ENCODE data around the gene RNF152. TPM values are rescaled to one million over a fixed set of nuclear protein-coding genes. Genes with fewer than 3 reads are reported as not detected.

Gene RNF152
- total RNA-seq, 2 donors from 2014 or later = 29.8 to 50.1 TPM

DNA sequence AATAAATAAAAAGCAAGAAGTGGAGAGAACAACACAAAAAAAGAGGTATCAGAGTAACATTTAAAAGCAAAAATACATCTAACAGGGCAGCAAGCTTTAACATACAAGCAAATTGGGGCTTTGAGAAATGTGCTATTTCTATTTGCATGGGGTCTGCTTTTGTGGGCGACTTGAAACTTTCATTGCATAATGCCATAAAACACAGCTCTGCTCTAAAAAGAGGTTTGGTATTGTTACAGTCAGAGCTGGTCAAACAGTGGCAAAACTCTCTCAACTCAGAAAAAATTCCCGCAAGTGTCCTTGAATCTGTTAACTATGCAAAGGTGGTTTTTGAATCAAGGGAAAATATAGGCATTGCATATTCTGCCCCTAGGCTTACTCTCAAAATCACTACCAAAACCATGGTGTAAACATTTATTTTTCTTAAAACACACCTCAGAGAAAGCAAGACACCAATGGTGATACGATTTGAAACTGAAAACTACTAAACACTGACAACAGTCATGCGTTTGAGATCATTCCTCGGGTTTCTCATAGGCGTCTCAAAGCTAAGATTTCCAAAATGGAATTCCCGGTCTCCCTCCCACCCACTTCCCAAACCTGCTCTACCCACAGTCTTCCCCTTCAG lies 45.5 kb downstream of the RNF152 start:
- DNase-seq = no peak
- intact Hi-C loops (cut with DNase I) = no loop called here
- Histone ChIP-seq H3K4me3 (no peak overlapping the region), H3K27me3 (no peaks in the 10 kb centered on the region), H3K9ac (ENCODE audit: low read depth in 2 of 2, low read length in 2 of 2) (no peak overlapping the region), H3K4me1 (no peaks in the 10 kb centered on the region), H3K9me3 (no peaks in the 10 kb centered on the region), H3K27ac (no peak overlapping the region), H3K36me3 (no peaks in the 10 kb centered on the region)
- TF ChIP-seq, protein P1, sequence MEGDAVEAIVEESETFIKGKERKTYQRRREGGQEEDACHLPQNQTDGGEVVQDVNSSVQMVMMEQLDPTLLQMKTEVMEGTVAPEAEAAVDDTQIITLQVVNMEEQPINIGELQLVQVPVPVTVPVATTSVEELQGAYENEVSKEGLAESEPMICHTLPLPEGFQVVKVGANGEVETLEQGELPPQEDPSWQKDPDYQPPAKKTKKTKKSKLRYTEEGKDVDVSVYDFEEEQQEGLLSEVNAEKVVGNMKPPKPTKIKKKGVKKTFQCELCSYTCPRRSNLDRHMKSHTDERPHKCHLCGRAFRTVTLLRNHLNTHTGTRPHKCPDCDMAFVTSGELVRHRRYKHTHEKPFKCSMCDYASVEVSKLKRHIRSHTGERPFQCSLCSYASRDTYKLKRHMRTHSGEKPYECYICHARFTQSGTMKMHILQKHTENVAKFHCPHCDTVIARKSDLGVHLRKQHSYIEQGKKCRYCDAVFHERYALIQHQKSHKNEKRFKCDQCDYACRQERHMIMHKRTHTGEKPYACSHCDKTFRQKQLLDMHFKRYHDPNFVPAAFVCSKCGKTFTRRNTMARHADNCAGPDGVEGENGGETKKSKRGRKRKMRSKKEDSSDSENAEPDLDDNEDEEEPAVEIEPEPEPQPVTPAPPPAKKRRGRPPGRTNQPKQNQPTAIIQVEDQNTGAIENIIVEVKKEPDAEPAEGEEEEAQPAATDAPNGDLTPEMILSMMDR (IDR thresholded peaks at IDR 0.05) = no peak

DNA sequence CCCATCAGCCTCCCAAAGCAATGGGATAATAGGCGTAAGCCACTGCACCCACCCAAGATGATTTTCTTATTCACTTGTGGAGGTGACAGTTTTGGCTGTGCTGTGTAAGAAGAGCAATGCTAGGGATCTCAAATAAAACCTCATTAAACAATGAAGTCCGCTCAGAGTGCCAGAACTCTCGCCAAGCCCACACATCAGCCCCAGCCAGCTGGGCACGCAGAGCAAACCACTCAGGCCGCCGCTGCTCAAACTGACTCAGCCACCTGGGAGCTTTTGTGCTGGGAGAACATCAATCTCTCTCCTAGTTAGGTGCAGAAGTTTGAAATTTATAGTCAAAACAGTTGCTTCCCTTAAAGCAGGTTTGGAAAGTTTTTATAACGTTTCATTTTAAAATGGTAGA lies 47.6 kb downstream of the RNF152 start:
- H3K36me3 ChIP-seq = no peaks in the 10 kb centered on the region
- H3K4me1 ChIP-seq = no peaks in the 10 kb centered on the region
- DNase-seq = no peak
- H3K27me3 ChIP-seq = no peaks in the 10 kb centered on the region
- no peak overlapping the region for H3K9ac ChIP-seq (ENCODE audit: low read depth in 2 of 2, low read length in 2 of 2)
- H3K9me3 ChIP-seq = no peaks in the 10 kb centered on the region
- intact Hi-C loops (cut with DNase I) = no loop called here
- no peak overlapping the region for H3K4me3 ChIP-seq
- H3K27ac ChIP-seq = no peak overlapping the region
- TF ChIP-seq, protein P1 (IDR thresholded peaks at IDR 0.05) = no peak

DNA sequence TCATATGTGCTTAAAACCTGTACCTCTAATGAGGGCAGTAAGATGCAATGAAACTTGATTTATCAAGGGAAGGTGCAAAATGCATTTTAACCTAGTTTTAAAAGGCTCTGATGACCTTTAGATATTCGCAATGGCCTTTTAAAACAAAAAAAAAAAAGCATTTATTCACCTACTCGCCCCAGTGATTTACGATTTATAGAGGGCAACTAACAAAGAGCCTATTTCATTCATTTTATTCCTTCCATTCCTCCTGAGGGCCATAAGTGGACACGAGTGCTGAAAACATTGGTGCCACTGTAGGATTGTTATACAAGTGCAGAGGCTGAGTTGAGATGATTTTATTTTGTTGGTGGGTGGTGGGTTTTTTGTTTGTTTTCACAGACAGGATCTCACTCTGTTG lies 48.1 kb downstream of the RNF152 start:
- no peak overlapping the region for H3K9ac ChIP-seq (ENCODE audit: low read depth in 2 of 2, low read length in 2 of 2)
- H3K4me3 ChIP-seq = no peak overlapping the region
- no peaks in the 10 kb centered on the region for H3K4me1 ChIP-seq
- no peak for DNase-seq
- no peaks in the 10 kb centered on the region for H3K27me3 ChIP-seq
- H3K27ac ChIP-seq = no peak overlapping the region
- H3K9me3 ChIP-seq = no peaks in the 10 kb centered on the region
- intact Hi-C loops (cut with DNase I) = no loop called here
- TF ChIP-seq, protein P1 (IDR thresholded peaks at IDR 0.05) = no peak
- H3K36me3 ChIP-seq = no peaks in the 10 kb centered on the region

DNA sequence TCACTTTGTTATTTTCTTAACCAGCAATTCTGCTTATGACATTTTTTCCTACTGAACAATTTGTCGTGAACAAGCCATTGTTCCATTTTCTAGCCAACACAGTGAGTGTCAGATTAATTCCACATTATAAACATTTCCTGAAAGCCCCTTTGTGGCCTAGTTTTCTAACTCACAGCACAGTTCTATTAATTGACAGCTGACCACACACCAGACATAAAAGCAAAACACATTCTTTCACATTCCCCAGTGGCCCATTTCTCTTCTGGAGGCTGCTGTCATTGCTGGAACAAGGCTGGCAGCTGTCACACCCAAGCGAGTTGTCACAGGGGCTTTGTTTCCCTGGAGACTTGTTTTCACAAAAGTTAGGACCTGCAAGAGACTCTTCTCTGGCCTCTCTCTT lies 50.7 kb downstream of the RNF152 start:
- no peak for DNase-seq

DNA sequence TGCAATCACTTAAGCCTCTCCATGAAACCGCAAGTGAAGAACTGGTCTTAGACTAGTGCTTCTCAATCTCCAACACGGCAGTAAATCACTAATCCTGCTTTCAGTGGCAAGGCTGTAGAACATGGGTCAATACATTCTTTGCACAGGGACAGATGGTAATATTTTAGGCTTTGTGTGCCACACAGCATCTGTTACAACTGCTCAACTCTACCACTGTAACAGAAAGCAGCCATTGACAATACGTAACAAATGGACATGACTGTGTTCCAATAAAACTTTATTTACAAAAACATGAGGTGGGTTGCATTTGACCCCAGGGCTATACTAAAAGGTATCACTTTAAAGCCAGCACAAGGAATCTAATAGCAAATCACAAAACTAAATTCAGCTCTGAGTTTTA lies 51.1 kb downstream of the RNF152 start:
- H3K9ac ChIP-seq (ENCODE audit: low read depth in 2 of 2, low read length in 2 of 2) = no peak overlapping the region
- H3K4me3 ChIP-seq = no peak overlapping the region
- TF ChIP-seq, protein P1 (IDR thresholded peaks at IDR 0.05) = no peak
- H3K27ac ChIP-seq = no peak overlapping the region
- H3K36me3 ChIP-seq = no peaks in the 10 kb centered on the region
- H3K4me1 ChIP-seq = no peaks in the 10 kb centered on the region
- no peaks in the 10 kb centered on the region for H3K27me3 ChIP-seq
- intact Hi-C loops (cut with DNase I) = no loop called here
- no peak for DNase-seq
- H3K9me3 ChIP-seq = no peaks in the 10 kb centered on the region

More for the DNA sequence above, 50.7 kb downstream of the RNF152 start:
- Histone ChIP-seq H3K9me3 (no peaks in the 10 kb centered on the region), H3K36me3 (no peaks in the 10 kb centered on the region), H3K9ac (ENCODE audit: low read depth in 2 of 2, low read length in 2 of 2) (no peak overlapping the region), H3K4me1 (no peaks in the 10 kb centered on the region), H3K27ac (no peak overlapping the region), H3K27me3 (no peaks in the 10 kb centered on the region), H3K4me3 (no peak overlapping the region)
- TF ChIP-seq, protein P1 (IDR thresholded peaks at IDR 0.05) = no peak
- intact Hi-C loops (cut with DNase I) = no loop called here
